ENCODE data around the gene UBE2H. TPM values are rescaled to one million over a fixed set of nuclear protein-coding genes. Genes with fewer than 3 reads are reported as not detected.

The UBE2H gene
- polyA plus RNA-seq, 1 donor, result 45.5 TPM

DNA sequence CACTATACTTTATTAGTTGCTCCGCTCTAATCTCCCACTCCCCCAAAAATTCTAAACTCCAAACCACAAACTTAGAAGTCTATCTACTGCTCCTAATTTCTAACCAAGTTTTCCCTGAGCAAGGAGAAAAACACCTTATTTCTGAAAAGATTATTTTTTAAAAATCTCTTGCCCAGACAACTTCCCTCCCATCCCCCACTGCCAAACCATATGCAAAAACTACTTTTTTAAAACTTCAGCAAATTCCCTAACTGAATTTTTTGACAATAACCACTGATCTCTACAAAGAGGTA is 1.9 kb downstream of the UBE2H start:
- WGBS (ENCODE audit: insufficient coverage, low lambda C conversion rate), result 17% methylated on average over 1 of the region's 1 CpG
- DNase-seq, result no peak
- H3K27me3 ChIP-seq (ENCODE audit: control insufficient read depth, insufficient read depth, low read length), result no peaks in the 10 kb centered on the region
- peaks cover 5% of the 10 kb centered on the region for H3K36me3 ChIP-seq (ENCODE audit: control insufficient read depth, insufficient read depth, low read length)
- peaks cover 17% of the 10 kb centered on the region for H3K4me1 ChIP-seq (ENCODE audit: control insufficient read depth, insufficient read depth, low read length)
- H3K27ac ChIP-seq (ENCODE audit: low read length), result peak overlapping the region; percentile 93
- H3K9me3 ChIP-seq (ENCODE audit: control insufficient read depth, low read depth, low read length), result no peaks in the 10 kb centered on the region
- peak overlapping the region; percentile 74 for H3K4me3 ChIP-seq (ENCODE audit: low read length)

DNA sequence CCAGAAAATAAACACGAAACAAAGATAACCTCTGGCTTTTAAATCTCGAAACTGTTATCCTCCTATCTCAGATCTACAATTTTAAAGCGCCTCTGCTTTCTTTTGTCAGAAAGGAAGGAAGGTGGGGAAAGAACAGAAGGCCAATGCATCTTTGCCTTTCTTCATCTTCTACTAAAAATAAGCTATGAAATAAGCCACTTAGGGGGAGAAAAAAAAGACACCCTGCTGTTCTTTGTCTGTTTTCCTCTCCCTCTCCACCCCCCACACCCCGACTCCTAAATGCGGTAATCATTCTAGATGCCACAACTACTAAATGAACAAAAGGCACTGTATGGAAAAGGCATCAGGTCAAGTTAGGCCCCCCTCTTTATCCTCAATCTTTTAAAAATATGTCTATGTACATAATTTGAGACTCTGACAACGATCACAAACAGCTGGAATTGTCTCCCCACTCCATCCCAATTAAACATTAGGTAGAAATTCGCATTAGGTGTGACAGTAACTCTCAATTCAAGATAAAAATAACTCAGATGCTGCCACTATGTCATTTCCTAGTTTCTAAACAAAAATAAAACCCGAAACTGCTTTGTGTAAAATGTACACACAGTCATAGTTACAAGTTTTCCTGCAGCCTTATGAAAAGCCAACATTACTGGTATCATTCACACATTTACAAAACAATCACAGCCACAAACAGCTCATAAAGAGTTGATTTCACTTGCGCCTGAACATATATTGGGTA is 2.4 kb downstream of the UBE2H start:
- H3K4me1 ChIP-seq (ENCODE audit: control insufficient read depth, insufficient read depth, low read length), result peaks cover 17% of the 10 kb centered on the region
- WGBS (ENCODE audit: insufficient coverage, low lambda C conversion rate), result 7% methylated on average over 5 of the region's 9 CpGs
- peak in 1 of 2 donors; percentile 27 for DNase-seq
- peak overlapping the region; percentile 93 for H3K27ac ChIP-seq (ENCODE audit: low read length)
- no peaks in the 10 kb centered on the region for H3K27me3 ChIP-seq (ENCODE audit: control insufficient read depth, insufficient read depth, low read length)
- H3K36me3 ChIP-seq (ENCODE audit: control insufficient read depth, insufficient read depth, low read length), result peaks cover 5% of the 10 kb centered on the region
- H3K4me3 ChIP-seq (ENCODE audit: low read length), result peak overlapping the region; percentile 74
- no peaks in the 10 kb centered on the region for H3K9me3 ChIP-seq (ENCODE audit: control insufficient read depth, low read depth, low read length)

DNA sequence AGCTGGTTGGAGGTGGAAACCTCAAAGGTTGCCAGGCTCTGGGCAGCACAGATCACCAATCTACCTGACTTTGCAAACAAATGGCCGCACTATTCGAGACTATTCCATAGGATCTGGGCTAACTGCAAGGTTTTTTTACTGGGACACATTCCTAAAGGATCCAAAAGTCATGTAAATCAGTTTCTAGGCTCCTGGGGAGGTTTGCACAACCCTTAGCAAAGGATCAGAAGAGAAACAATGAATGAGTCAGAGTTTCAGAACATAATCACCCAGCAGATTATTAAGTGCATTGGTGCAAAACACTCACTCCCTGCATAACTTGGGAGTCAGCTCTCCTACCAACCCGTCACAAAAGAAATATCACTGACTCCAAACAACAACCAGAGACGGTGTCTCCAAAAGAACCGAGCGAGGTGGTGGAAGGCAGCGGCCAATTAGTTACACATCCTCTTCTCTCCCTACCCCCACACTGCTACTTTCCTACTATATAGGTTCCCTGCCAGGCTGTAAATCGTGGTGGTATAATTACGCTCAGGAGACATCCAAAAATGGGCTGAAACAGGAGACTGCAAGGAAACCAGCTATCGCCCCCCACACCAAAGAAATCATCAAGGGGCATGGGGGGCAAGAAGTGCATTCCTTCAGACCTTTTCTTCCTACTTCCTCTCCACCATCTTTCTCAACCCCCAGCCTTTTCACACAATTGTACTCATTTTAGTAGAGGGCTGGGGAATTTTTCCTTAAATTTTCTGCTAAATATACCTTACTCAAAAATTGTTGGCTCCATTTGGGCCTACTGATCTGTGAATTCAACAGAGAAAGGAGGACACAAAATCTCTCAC is 3.2 kb downstream of the UBE2H start:
- DNase-seq, result peak; percentile 56 to 81
- Histone ChIP-seq H3K36me3 (ENCODE audit: control insufficient read depth, insufficient read depth, low read length) (peaks cover 5% of the 10 kb centered on the region), H3K27ac (ENCODE audit: low read length) (peak overlapping the region; percentile 93), H3K27me3 (ENCODE audit: control insufficient read depth, insufficient read depth, low read length) (no peaks in the 10 kb centered on the region), H3K4me1 (ENCODE audit: control insufficient read depth, insufficient read depth, low read length) (peaks cover 17% of the 10 kb centered on the region), H3K9me3 (ENCODE audit: control insufficient read depth, low read depth, low read length) (no peaks in the 10 kb centered on the region), H3K4me3 (ENCODE audit: low read length) (peak overlapping the region; percentile 74)
- 31% methylated on average over 2 of the region's 10 CpGs for WGBS (ENCODE audit: insufficient coverage, low lambda C conversion rate)

DNA sequence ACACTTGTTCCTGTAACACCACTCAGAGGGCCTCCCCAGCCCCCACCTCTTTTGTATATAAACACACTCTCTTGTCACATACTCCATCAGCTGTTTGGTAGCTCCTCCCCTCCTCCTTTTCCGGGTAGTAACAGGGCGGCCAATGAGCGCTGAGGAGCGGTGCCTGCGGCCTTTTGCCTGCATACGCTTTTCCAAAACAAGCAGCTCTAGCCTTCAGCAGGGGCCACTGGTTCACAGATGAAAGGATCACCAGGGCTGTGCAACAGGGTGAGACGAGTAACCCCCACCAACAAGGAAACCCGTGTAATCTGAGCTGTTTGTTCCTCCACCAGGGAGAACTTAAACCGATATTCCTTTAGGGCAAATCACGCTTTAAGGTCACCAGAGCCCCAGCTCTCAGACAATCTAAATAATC is 3.9 kb downstream of the UBE2H start:
- DNase-seq, result peak; percentile 92 to 94
- no peaks in the 10 kb centered on the region for H3K9me3 ChIP-seq (ENCODE audit: control insufficient read depth, low read depth, low read length)
- H3K4me3 ChIP-seq (ENCODE audit: low read length), result peak overlapping the region; percentile 74
- no CpG with 5 or more reads among the region's 10 CpGs for WGBS (ENCODE audit: insufficient coverage, low lambda C conversion rate)
- peaks cover 5% of the 10 kb centered on the region for H3K36me3 ChIP-seq (ENCODE audit: control insufficient read depth, insufficient read depth, low read length)
- H3K27me3 ChIP-seq (ENCODE audit: control insufficient read depth, insufficient read depth, low read length), result no peaks in the 10 kb centered on the region
- peaks cover 17% of the 10 kb centered on the region for H3K4me1 ChIP-seq (ENCODE audit: control insufficient read depth, insufficient read depth, low read length)
- H3K27ac ChIP-seq (ENCODE audit: low read length), result peak overlapping the region; percentile 93

DNA sequence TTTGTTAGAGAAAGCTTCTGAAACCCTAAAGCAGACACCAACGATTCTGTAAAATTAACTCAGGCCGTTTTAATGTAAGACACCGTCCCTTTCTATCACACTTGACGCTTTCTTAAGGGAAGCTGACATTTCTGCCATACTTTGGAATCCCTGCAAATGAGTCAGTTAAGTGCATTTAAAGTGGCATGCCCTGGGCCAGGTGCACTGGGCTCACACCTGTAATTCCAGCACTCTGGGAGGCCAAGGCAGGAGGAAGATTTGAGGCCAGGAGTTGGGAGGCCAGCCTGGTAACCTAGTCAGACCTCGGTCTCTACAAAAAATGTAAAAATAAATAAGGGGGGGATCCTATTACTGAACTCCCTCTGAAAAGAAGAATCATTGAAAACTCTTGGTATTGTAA is 4.4 kb downstream of the UBE2H start:
- WGBS (ENCODE audit: insufficient coverage, low lambda C conversion rate), result no CpG with 5 or more reads among the region's 5 CpGs
- DNase-seq, result no peak

DNA sequence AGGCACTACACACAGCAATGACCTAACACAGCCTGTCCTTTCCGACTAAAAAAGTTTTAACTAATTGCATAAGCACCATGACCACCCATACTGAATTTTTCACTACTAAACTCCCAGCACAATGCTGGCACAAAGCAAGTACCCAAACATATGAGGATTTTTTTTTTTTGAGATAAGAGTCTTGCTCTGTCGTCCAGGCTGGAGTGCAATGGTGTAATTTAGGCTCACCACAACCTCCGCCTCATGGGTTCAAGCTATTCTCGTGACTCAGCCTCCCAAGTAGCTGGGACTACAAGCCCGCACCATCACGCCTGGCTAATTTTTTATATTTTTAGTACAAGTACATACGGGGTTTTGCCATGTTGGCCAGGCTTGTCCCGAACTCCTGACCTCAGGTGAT is 5.1 kb downstream of the UBE2H start:
- no peak for DNase-seq
- H3K36me3 ChIP-seq (ENCODE audit: control insufficient read depth, insufficient read depth, low read length), result peaks cover 8% of the 10 kb centered on the region
- H3K9me3 ChIP-seq (ENCODE audit: control insufficient read depth, low read depth, low read length), result no peaks in the 10 kb centered on the region
- no peaks in the 10 kb centered on the region for H3K27me3 ChIP-seq (ENCODE audit: control insufficient read depth, insufficient read depth, low read length)
- no peak overlapping the region for H3K4me3 ChIP-seq (ENCODE audit: low read length)
- no CpG with 5 or more reads among the region's 8 CpGs for WGBS (ENCODE audit: insufficient coverage, low lambda C conversion rate)
- H3K4me1 ChIP-seq (ENCODE audit: control insufficient read depth, insufficient read depth, low read length), result peaks cover 17% of the 10 kb centered on the region
- no peak overlapping the region for H3K27ac ChIP-seq (ENCODE audit: low read length)

More for the DNA sequence above, 4.4 kb downstream of the UBE2H start:
- Histone ChIP-seq H3K4me3 (ENCODE audit: low read length) (no peak overlapping the region), H3K27me3 (ENCODE audit: control insufficient read depth, insufficient read depth, low read length) (no peaks in the 10 kb centered on the region), H3K27ac (ENCODE audit: low read length) (peak overlapping the region; percentile 93), H3K4me1 (ENCODE audit: control insufficient read depth, insufficient read depth, low read length) (peaks cover 17% of the 10 kb centered on the region), H3K36me3 (ENCODE audit: control insufficient read depth, insufficient read depth, low read length) (peaks cover 5% of the 10 kb centered on the region), H3K9me3 (ENCODE audit: control insufficient read depth, low read depth, low read length) (no peaks in the 10 kb centered on the region)

DNA sequence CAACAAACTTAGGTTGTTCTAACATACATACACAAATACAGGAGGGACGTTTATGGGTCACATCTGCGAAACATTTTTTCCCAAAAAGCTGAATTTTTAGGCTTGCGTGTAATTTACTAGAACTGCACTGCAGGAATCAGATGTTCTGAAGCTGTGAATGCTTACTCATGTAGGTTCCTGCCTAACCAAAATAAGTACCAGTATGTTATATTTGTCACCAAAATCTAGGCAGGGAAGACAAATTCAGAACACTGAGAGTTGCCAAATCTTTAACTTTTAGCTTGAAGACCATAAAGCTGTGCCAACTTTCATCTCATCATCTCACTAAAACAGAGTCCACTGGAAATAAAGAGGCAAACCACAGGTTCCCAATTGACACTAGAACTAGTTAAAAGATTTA is 5.7 kb downstream of the UBE2H start:
- peaks cover 17% of the 10 kb centered on the region for H3K4me1 ChIP-seq (ENCODE audit: control insufficient read depth, insufficient read depth, low read length)
- H3K27me3 ChIP-seq (ENCODE audit: control insufficient read depth, insufficient read depth, low read length), result no peaks in the 10 kb centered on the region
- no peak overlapping the region for H3K4me3 ChIP-seq (ENCODE audit: low read length)
- H3K27ac ChIP-seq (ENCODE audit: low read length), result no peak overlapping the region
- peaks cover 8% of the 10 kb centered on the region for H3K36me3 ChIP-seq (ENCODE audit: control insufficient read depth, insufficient read depth, low read length)
- H3K9me3 ChIP-seq (ENCODE audit: control insufficient read depth, low read depth, low read length), result no peaks in the 10 kb centered on the region
- no peak for DNase-seq
- 80% methylated on average over 2 of the region's 3 CpGs for WGBS (ENCODE audit: insufficient coverage, low lambda C conversion rate)

DNA sequence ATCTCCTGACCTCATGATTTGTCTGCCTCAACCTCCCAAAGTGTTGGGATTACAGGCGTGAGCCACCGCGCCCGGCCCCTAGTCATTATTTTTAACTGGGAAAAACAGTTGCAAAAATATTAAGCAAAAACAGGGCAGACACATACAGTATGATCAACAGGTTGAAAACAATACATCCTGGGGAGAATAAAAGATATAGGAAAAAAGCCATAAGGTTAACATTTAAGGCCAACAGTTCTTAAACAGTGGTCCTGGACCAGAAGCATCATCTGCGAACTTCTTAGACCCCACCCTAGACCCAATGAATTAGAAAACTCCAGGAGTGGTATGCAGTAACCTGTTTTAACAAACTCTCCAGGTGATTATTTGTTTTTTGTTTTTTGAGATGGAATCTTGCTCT is 6.5 kb downstream of the UBE2H start:
- no peak overlapping the region for H3K27ac ChIP-seq (ENCODE audit: low read length)
- peaks cover 17% of the 10 kb centered on the region for H3K4me1 ChIP-seq (ENCODE audit: control insufficient read depth, insufficient read depth, low read length)
- WGBS (ENCODE audit: insufficient coverage, low lambda C conversion rate), result no CpG with 5 or more reads among the region's 5 CpGs
- H3K36me3 ChIP-seq (ENCODE audit: control insufficient read depth, insufficient read depth, low read length), result peaks cover 9% of the 10 kb centered on the region
- no peaks in the 10 kb centered on the region for H3K27me3 ChIP-seq (ENCODE audit: control insufficient read depth, insufficient read depth, low read length)
- no peak for DNase-seq
- H3K4me3 ChIP-seq (ENCODE audit: low read length), result no peak overlapping the region
- H3K9me3 ChIP-seq (ENCODE audit: control insufficient read depth, low read depth, low read length), result no peaks in the 10 kb centered on the region

DNA sequence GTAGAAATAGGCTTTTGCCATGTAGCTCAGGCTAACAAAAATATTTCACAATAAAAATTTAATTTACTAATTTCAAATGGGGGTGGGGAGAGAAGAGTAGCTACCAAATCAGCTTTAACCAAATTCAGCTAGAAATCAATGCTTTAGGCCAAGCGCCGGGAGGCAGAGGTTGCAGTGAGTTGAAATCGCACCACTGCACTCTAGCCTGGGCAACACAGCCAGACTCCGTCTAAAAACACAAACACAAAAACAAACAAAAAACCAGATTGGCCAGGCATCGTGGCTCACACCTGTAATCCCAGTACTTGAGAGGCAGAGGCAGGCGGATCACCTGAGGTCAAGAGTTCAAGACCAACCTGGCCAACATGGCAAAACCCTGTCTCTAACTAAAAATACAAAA is 9.4 kb downstream of the UBE2H start:
- H3K27ac ChIP-seq (ENCODE audit: low read length), result no peak overlapping the region
- no peak for DNase-seq
- H3K9me3 ChIP-seq (ENCODE audit: control insufficient read depth, low read depth, low read length), result no peaks in the 10 kb centered on the region
- H3K36me3 ChIP-seq (ENCODE audit: control insufficient read depth, insufficient read depth, low read length), result peaks cover 12% of the 10 kb centered on the region
- no peak overlapping the region for H3K4me3 ChIP-seq (ENCODE audit: low read length)
- no peaks in the 10 kb centered on the region for H3K27me3 ChIP-seq (ENCODE audit: control insufficient read depth, insufficient read depth, low read length)
- peaks cover 6% of the 10 kb centered on the region for H3K4me1 ChIP-seq (ENCODE audit: control insufficient read depth, insufficient read depth, low read length)
- WGBS (ENCODE audit: insufficient coverage, low lambda C conversion rate), result no CpG with 5 or more reads among the region's 6 CpGs

DNA sequence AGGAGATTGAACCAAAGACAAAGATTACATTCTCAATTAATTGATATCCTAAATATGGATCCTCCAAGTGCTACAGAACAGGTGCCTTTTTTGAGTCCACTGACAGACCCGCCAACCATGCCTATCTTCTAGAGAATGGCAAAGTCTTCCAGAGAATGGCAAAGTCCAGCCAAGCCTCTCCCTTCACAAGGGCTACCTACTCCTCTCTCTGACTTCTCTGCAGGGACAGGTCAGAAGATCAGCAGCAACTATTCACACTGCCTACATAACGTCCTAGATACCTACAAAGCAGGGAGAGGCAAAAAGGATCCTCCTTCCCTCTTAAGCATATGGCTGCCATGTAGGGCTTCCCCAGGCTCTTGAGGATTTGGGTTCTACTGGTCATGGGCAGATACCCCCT is 12.4 kb downstream of the UBE2H start:
- WGBS (ENCODE audit: insufficient coverage, low lambda C conversion rate), result no CpG with 5 or more reads among the region's 2 CpGs
- peaks cover 8% of the 10 kb centered on the region for H3K36me3 ChIP-seq (ENCODE audit: control insufficient read depth, insufficient read depth, low read length)
- H3K27ac ChIP-seq (ENCODE audit: low read length), result no peak overlapping the region
- no peak overlapping the region for H3K4me3 ChIP-seq (ENCODE audit: low read length)
- no peaks in the 10 kb centered on the region for H3K9me3 ChIP-seq (ENCODE audit: control insufficient read depth, low read depth, low read length)
- peaks cover 3% of the 10 kb centered on the region for H3K4me1 ChIP-seq (ENCODE audit: control insufficient read depth, insufficient read depth, low read length)
- H3K27me3 ChIP-seq (ENCODE audit: control insufficient read depth, insufficient read depth, low read length), result no peaks in the 10 kb centered on the region
- DNase-seq, result no peak
